ENCODE measurements around the gene PCSK7.

GRCh38 chr11:117182551-117182935 lies 49.3 kb downstream of the PCSK7 start:
- TF ChIP-seq CTCF (optimal IDR thresholded peaks at IDR 0.05 in 1 of 3, IDR thresholded peaks at IDR 0.05 in 1 of 3, conservative IDR thresholded peaks at IDR 0.05 in 1 of 3; ENCODE audit: extremely low read depth in 1 of 3, insufficient read depth in 2 of 3, low read length in 3 of 3) (no peak), EZH2 (IDR thresholded peaks at IDR 0.05; ENCODE audit: low read length) (no peak)

All from keratinocyte (primary cell).